HG02943 (cell line): Measurements from ENCODE around the gene URAD.

Experiments
- ATAC-seq: cut with Tn5 transposase; IDR thresholded peaks from one replicate; pipeline ENCODE4 v1.9.1; 2021; ENCODE audit warnings: mild to moderate bottlenecking, low read depth, moderate library complexity; ENCODE audit not compliant: unreplicated experiment

Gene URAD

GRCh38 chr13:28001049-28001448 is 12.6 kb upstream of the URAD start:
- no peak for ATAC-seq

DNA sequence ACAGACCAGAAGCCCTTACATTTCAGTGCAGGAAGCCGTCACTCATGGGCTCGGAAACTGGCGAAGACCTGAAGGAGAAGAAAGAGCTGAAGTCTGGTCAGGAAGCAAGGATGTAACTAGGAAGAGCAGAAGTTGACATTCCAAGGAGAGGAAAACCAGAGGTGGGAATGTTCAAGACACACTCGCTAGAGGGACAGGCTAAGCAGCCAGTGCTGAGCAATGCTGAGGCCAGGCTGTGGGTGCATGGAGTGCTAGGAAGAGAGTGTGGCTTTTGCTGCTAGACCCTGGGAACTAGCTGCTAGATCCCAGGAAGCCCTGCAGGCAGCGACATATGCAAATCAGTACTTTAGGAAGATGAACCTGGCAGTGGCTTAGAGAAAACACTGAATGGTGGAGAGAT is 12.1 kb upstream of the URAD start:
- ATAC-seq: no peak

- no peak for ATAC-seq
These were observed 9.5 kb upstream of the URAD start for GRCh38 chr13:27997904-27998522.

DNA sequence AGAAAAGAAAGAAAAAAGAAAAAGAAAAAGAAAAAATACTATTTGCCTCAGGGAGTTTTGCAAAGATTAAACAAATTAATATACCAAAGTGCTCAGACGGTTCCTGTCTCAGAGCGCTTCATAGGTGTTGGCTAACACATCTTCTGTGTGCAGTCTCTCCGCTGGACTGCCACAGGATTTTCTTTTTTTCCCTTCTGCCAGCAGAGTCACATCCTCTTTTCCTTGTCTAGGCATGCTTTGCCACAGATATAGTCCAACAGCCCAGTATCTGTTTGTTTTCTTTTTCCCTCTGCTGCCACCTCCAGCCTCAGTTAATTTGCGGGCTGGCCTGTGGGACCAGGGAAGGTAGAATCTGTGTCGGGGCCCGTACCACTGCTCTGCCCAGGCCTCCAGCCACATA is 3.4 kb upstream of the URAD start:
- no peak for ATAC-seq

- no peak for ATAC-seq
These were observed 2.9 kb downstream of the URAD start for GRCh38 chr13:27985600-27985999.

- no peak for ATAC-seq
These were observed 6.1 kb downstream of the URAD start for GRCh38 chr13:27982361-27982760.

- no peak for ATAC-seq
These were observed 7.3 kb downstream of the URAD start for GRCh38 chr13:27981006-27981708.

GRCh38 chr13:27980280-27980998 is 8.1 kb downstream of the URAD start:
- no peak for ATAC-seq

DNA sequence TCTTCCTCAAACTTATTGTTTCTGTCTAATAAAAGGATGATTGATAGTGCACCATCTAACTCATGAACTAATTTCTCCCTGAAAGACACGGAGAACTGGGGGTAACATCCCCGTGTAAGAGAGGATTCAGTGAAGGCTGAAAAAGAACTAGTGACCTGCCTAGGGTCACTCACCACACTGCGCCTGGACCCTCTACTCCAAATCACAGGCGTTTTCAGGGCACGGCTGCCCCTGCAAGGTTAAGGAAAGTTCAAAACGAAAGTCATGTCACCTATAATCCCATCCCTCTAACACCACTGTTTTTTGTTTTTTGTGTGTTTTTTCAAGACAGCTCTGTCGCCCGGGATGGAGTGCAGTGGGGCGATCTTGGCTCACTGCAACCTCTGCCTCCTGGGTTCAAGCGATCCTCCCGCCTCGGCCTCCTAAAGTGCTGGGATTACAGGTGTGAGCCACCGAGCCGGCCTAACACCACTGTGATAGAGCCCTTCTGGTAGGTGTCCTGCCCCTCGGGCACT is 8.7 kb downstream of the URAD start:
- ATAC-seq: no peak

- ATAC-seq: no peak
These were observed 9.4 kb downstream of the URAD start for GRCh38 chr13:27979001-27979643.

GRCh38 chr13:27978301-27978968 is 10.1 kb downstream of the URAD start:
- ATAC-seq: no peak

DNA sequence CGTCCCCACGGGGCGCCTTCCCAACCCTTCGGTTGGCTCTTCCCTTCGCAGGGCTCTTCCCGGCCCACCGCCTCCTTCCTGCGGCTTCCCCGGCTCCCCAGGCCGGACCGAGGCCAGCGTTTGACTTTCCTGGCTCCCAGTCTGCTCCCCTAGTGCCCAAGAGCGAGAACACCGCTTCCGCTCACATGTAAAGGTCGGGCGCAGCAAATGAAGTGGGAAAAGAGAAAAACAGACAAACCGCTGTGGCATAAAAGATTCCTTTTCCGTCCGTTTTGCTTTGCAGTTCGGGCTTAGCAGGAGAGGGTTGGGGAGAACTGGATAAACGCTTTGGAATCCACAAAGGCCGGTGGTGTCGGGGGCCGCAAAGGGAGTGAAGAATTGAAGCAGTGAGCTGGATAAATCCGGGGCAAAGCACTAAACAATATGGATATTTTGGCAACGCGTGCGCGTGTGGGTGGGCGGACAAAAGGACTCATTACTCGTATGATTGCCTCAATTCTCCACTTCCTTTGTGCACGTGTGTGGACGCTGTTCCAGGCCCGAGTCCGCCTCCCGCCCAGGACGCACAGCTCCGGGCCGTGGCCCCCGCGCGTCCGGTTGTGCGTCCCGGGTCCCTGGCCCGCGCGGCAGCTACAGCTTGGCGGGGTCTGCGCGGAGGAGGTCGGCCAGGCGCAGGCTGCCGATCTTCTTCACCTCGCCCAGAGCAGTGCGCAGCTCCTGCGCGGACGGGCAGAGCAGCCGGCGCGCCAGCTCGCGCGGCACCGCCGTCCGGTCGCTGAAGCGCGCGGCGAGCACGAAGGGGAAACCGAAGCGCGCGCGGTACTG is 10.8 kb downstream of the URAD start:
- no peak for ATAC-seq

- no peak for ATAC-seq
These were observed 12.0 kb downstream of the URAD start for GRCh38 chr13:27976362-27977091.

- no peak for ATAC-seq
These were observed 12.7 kb downstream of the URAD start for GRCh38 chr13:27975564-27976361.

GRCh38 chr13:27973961-27974662 is 14.4 kb downstream of the URAD start:
- ATAC-seq: no peak

GRCh38 chr13:27973291-27973690 is 15.2 kb downstream of the URAD start:
- ATAC-seq: no peak

GRCh38 chr13:27972478-27972820 is 16.0 kb downstream of the URAD start:
- no peak for ATAC-seq
